H1 (cell line): ENCODE results near the gene R3HDML. TPM values are rescaled to one million over a fixed set of nuclear protein-coding genes. Genes with fewer than 3 reads are reported as not detected.

Experiments
- ASH2L ChIP-seq: fragments of 200-600, 300-600 bp; sonication (generic); IDR thresholded peaks from one replicate; pipeline ENCODE4 v1.7.1; 2017; ENCODE audit warnings: low read length
- ATF3 ChIP-seq: IDR thresholded peaks from 2 replicates; pipeline ENCODE4 v1.6.1; 2011; ENCODE audit warnings: low read depth, mild to moderate bottlenecking, low read length; ENCODE audit not compliant: insufficient read depth
- CHD7 ChIP-seq: fragments of 300-600 bp; sonication (generic); IDR thresholded peaks from 2 replicates; pipeline ENCODE4 v1.7.1; 2012; ENCODE audit warnings: low read length, moderate library complexity, mild to moderate bottlenecking, inconsistent platforms; ENCODE audit not compliant: insufficient replicate concordance
- TAF1 ChIP-seq: IDR thresholded peaks from 2 replicates; pipeline ENCODE4 v1.6.1; 2011; ENCODE audit warnings: mild to moderate bottlenecking, low read depth, low read length
- TBP ChIP-seq: IDR thresholded peaks from 2 replicates; pipeline ENCODE4 v1.6.1; 2011; ENCODE audit warnings: low read depth, low read length, improper control_type of control experiment
- polyA plus RNA-seq, 7 experiments: library from polyadenylated mRNA; depleted of rRNA in 3 of 7; stranded (reverse) in 5 of 7; unstranded in 2 of 7; fragments of >200 nt in 5 of 7; fragments of 200-250 nt in 2 of 7; gene quantifications; 1 replicate in 5 of 7; 2 replicates in 1 of 7; 4 replicates in 1 of 7; pipeline versions ENCODE4 v1.2.1 to v1.2.3, GENCODE V29; 2011 to 2013; ENCODE audit warnings: missing spikeins in 2 of 7, mixed read lengths in 2 of 7
- total RNA-seq: library from RNA; stranded (reverse); fragmentation: NEBNext Ultra II Directional; extraction: Animal tissue kit (Norgen Biotek cat#: 25700); gene quantifications from 2 replicates; pipeline ENCODE4 v1.2.1, GENCODE V29; 2021

R3HDML gene
- total and polyA plus RNA-seq, 2 of the 8 experiments (the other 6 are each of a cell fraction or from before 2014, with no cell fraction given): not detected

DNA sequence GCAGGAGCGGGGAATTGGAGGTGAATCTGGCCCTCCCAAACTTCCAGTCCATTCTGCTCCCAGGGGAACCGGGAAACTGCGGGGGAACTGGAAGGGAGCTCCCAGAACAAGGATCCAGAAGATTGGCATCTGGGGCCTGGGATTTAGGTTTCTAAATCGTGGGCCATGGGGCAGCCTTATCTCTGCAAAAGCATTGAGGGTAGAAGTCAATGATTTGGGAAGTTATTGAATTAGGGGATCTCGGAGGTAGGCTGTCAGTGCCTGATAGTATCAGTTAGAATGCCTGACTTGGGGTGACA lies 63.8 kb downstream of the R3HDML start (continued):
- TF ChIP-seq CHD7 (no peak), ASH2L (no peak), ATF3 (no peak), TAF1 (no peak), TBP (no peak)
- TF ChIP-seq, all 59 proteins: peak for 0
